Measurements from ENCODE around the gene SCPEP1.
"Not testable (repeated sequence)": the region's sequence is repeated elsewhere in the genome, so short reads cannot be mapped to it uniquely, and the experiment has no call there.

SCPEP1 gene

GRCh38 chr17:56960596-56961538 lies 17.1 kb upstream of the SCPEP1 start, which contains the start of gene COIL:
Gene COIL, minus strand, starts transcription at chr17:56961050. Its CDS starts 31 bp downstream, at chr17:56961019.
- no peaks in the 10 kb centered on the region for H3K36me3 ChIP-seq (ENCODE audit: control insufficient read depth, insufficient read depth, low read length)
- H3K4me1 ChIP-seq: peaks cover 9% of the 10 kb centered on the region
- H3K9me3 ChIP-seq (ENCODE audit: control insufficient read depth, low read length): no peaks in the 10 kb centered on the region
- no peaks in the 10 kb centered on the region for H3K27me3 ChIP-seq (ENCODE audit: control insufficient read depth, insufficient read depth, low read length)
- H3K9ac ChIP-seq: peak within 1 kb of the TSS; percentile 9
- peak within 1 kb of the TSS; percentile 98 for H3K4me3 ChIP-seq (ENCODE audit: low read depth, low read length)
- H3K27ac ChIP-seq: peak within 1 kb of the TSS; percentile 85
- H3K79me2 ChIP-seq: peaks cover 15% of the 10 kb centered on the region
- peak; percentile 100 for TF ChIP-seq CTCF (IDR thresholded peaks at IDR 0.05)
- H2AFZ ChIP-seq: peak within 1 kb of the TSS; percentile 74
- peak within 1 kb of the TSS; percentile 74 for H3K4me2 ChIP-seq (ENCODE audit: low read length)

- not testable (repeated sequence) for H3K36me3 ChIP-seq (ENCODE audit: control insufficient read depth, insufficient read depth, low read length); H3K9ac ChIP-seq; H2AFZ ChIP-seq; H3K27me3 ChIP-seq (ENCODE audit: control insufficient read depth, insufficient read depth, low read length); H3K79me2 ChIP-seq; H3K4me2 ChIP-seq (ENCODE audit: low read length); H3K9me3 ChIP-seq (ENCODE audit: control insufficient read depth, low read length); H3K4me1 ChIP-seq; H3K4me3 ChIP-seq (ENCODE audit: low read depth, low read length); H3K27ac ChIP-seq
These were observed 12.7 kb upstream of the SCPEP1 start for GRCh38 chr17:56965241-56965640.

- H3K4me1 ChIP-seq; H3K27me3 ChIP-seq (ENCODE audit: control insufficient read depth, insufficient read depth, low read length); H3K4me3 ChIP-seq (ENCODE audit: low read depth, low read length); H3K9me3 ChIP-seq (ENCODE audit: control insufficient read depth, low read length); H3K9ac ChIP-seq; H3K4me2 ChIP-seq (ENCODE audit: low read length); H2AFZ ChIP-seq; H3K27ac ChIP-seq; H3K36me3 ChIP-seq (ENCODE audit: control insufficient read depth, insufficient read depth, low read length); H3K79me2 ChIP-seq: not testable (repeated sequence)
These were observed 12.2 kb upstream of the SCPEP1 start for GRCh38 chr17:56965681-56966080.

- Histone ChIP-seq H2AFZ (no peak overlapping the region), H3K4me3 (ENCODE audit: low read depth, low read length) (no peak overlapping the region), H3K27ac (no peak overlapping the region), H3K27me3 (ENCODE audit: control insufficient read depth, insufficient read depth, low read length) (no peaks in the 10 kb centered on the region), H3K9ac (no peak overlapping the region), H3K4me1 (no peaks in the 10 kb centered on the region), H3K4me2 (ENCODE audit: low read length) (no peak overlapping the region), H3K36me3 (ENCODE audit: control insufficient read depth, insufficient read depth, low read length) (no peaks in the 10 kb centered on the region), H3K79me2 (no peaks in the 10 kb centered on the region), H3K9me3 (ENCODE audit: control insufficient read depth, low read length) (no peaks in the 10 kb centered on the region)
- TF ChIP-seq CTCF (IDR thresholded peaks at IDR 0.05): no peak
These were observed 11.6 kb upstream of the SCPEP1 start for GRCh38 chr17:56966338-56966737.

- peaks cover 15% of the 10 kb centered on the region for H3K4me1 ChIP-seq
- H3K9ac ChIP-seq: no peak overlapping the region
- H3K4me3 ChIP-seq (ENCODE audit: low read depth, low read length): no peak overlapping the region
- TF ChIP-seq CTCF (IDR thresholded peaks at IDR 0.05): no peak
- no peaks in the 10 kb centered on the region for H3K9me3 ChIP-seq (ENCODE audit: control insufficient read depth, low read length)
- no peak overlapping the region for H3K4me2 ChIP-seq (ENCODE audit: low read length)
- no peaks in the 10 kb centered on the region for H3K27me3 ChIP-seq (ENCODE audit: control insufficient read depth, insufficient read depth, low read length)
- H2AFZ ChIP-seq: no peak overlapping the region
- no peaks in the 10 kb centered on the region for H3K79me2 ChIP-seq
- H3K36me3 ChIP-seq (ENCODE audit: control insufficient read depth, insufficient read depth, low read length): no peaks in the 10 kb centered on the region
- no peak overlapping the region for H3K27ac ChIP-seq
These were observed 7.0 kb upstream of the SCPEP1 start for GRCh38 chr17:56970974-56971373.

Data from parathyroid adenoma (tissue), 2 donors.